ENCODE measurements around the gene SNX3.
A peak's percentile ranks its signal among the peaks of the same experiment; 100 is the strongest.

The SNX3 gene

DNA sequence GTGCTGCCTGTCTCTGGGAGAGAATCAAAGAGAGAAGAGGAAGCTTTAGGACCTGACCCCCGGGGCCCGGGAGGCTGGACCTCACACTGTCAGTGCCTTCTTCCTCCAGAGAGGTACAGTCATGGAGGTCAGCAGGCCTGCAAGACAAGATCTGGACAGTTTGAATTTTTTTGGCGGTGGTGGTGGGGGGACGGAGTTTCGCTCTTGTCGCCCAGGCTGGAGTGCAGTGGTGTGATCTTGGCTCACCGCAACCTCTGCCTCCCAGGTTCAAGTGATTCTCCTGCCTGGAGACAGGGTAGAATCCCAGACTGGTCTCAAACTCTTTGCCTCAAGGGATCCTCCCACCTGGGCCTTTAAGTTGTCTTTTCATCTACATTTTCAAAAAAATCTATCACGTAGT, 60.7 kb downstream of the SNX3 start:
- DNase-seq, result no peak

DNA sequence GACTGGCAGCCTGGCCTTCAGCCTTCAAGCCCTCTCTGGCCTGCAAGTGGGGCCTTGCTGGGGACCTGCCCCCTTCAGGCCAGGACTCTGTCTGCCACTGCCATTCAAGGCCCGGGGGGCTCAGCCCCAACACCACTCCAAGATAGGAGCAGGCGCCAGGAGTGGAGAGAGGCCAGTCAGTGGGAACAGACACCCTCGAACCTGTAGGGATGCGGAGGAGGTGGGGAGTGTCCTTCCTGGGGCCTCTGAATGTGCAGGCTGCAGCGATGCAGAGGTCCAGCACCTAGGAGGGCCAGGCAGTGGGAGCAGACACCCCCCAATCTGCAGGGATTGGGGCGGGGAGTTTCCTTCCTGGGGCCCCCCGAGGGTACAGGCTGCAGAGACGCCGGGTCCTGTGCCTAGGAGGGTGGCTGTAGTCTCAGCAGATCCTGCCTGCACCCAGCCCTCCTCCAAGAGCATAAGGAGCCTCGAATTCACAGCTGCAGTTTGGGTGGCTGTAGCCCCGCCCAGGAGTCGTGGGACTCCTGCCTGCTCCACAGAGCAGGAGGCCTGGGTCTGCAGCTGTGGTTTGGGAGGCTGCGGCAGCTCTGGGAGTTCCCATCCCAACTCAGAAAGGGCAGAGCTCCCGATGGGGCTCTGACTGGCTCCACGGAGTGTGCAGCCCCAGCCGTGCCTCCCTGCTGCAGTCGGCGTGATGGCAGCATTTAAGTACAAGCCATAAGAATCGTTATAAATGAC, 61.9 kb downstream of the SNX3 start:
- DNase-seq, result no peak

DNA sequence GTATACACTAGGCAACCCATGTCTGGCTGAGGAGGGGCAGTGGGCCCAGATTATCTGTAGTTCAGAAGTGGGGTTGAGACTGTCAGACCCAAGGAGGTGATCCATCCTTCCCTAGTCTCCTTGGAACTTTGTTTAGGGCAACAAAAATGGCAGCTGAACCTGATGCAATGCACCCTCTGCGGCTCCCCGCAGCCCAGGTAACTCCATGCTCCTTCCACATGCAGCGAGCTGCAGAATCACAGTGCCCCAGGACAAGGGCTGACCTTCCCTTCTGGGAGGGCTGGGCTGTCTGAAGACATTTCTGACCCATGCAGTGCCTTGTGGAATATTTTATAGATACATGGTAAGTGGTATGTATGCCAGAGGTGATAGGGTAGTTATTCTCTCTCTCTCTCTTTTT, 65.6 kb downstream of the SNX3 start:
- no peak for DNase-seq

DNA sequence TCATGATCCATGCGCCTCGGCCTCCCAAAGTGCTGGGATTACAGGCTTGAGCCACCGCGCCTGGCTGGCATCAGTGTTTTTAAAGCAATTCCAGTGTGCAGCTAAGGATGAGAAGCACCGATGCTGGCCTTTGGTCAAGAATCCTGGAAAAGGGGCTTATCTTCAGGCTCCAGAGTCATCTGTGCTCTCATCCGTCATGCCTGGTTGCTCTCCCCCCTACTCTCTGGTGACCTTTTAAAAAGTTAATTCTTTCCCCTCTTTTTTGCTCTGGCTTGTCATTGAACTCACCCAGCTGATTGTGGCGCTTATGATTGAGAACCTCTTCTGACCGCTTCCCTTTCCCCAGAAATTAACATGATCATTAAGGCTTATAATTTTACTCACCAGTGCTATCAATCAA, 66.3 kb downstream of the SNX3 start:
- DNase-seq, result no peak

DNA sequence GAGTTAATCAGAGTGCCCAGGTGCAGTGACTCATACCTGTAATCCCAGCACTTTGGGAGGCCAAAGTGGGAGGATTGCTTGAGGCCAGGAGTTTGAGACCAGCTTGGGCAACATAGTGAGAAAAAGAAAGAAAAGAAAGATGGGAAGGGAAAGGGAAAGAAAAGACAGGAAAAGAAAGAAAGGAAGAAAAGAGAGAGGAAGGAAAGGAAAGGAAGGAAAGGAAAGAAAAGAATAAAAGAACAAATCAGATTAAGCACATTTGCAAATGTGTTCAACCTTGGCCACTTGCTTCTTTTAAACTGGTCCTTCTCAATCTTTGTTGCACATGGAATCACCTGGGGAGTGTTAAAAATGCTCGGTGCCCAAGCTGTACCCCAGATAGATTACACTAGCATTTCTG, 67.0 kb downstream of the SNX3 start:
- no peak for DNase-seq

DNA sequence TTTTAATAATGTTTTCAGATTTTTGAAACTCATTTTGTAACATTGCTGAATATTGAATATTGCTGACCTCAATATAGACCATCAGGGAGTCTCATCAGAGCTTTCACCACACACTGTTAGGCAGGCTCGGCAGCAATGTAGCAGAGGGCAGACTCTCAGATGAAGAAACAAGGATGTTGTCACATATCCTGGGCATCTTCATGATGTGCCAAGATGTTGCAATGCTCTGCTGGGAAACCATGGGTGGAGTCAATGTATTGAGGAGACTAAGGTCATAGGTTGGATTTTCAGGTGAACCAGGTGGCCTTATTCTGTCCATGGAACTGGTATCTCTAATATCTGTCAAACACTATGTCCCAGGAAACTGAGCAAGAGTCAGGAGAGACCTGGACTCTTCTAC, 67.7 kb downstream of the SNX3 start:
- DNase-seq, result no peak

DNA sequence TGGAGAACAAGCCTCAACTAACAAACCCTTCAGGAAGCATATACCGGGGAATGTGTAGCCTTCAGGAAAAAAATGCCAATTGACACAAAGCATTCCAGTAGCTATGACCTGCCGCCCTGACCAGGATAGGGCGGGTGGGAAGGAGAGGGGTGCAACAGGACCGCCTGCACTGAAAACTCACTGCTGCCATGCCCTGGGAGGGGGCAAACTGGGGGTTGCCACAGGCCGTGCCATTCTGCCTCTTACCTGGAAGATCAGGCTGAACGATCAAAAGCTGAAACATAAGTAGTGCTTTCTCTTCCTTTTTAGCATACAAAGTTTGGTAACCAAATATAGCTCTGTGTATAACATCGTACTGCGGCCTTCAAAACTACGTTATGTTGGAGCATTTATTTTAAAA, 73.3 kb downstream of the SNX3 start:
- DNase-seq, result no peak

DNA sequence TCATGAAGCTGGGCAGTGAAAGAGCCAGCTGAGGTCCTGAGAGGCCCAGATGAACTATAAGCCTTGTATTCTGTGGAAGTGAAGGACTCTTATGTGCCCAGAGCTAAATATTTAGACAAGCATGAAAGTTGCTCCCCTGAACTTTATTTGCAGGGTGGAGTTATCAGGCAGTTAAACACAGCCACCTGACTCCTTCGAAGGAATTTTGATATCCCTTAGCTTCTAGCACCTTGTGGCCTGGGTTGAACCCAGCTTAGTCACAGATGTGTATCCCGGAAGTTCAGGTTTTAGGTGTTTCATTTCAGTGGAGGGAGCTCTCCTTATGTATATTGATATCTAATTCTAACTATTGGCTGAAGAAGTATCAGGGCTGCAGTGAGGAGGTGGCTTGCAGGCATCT, 74.6 kb downstream of the SNX3 start:
- no peak for DNase-seq

DNA sequence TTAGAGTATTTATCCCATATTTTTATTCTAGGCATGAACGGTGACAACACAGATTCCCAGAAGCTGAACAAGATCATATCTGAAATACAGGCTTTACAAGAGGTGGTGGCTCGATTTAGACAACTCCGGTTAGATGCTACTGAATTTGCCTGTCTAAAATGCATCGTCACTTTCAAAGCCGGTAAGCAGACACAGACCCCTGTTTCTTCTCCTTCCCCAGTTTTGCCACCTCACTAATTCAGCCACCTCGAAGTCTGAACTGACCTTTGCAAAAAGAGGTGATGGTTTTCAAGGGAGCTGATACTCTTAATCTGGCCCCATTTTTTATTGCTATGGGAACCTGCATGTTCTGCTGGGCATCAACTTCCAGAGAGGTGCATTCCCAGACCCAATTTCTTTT, 80.1 kb downstream of the SNX3 start:
- no peak for DNase-seq

DNA sequence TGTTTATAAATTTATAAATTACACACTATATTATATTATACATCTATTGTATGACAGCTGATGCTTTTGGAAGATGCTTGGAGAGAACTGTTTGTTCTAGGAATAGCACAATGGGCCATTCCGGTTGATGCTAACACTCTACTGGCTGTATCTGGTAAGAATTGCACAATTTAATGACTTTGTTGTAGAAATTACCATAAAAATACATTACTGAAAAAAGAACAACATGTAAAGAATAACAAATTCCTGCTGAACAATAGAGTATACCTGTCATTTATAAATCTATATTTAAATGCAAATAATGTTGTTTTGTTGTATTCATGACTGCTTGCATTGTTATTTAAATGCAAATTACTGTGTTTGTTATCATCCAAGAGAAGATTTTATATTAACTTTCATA, 80.6 kb downstream of the SNX3 start:
- DNase-seq, result no peak

DNA sequence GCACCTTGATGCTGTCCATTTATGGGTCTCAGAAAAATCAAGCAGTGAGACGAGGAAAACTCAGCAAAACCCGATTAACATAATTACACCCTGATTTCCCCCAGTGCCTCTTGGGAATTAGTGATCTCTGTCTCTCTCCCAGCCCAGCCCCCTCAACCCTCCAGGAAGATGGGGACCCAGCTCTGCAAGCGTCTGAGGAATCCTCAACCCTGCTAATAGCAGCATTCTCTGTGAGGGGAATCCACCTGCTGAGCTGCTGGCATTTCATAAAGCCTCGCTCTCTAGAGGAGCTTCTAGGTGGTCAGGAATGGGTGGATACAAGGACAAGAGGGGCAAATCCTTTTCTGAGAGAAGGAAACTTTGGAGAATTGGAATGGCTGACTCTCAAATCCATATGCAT, 81.1 kb downstream of the SNX3 start:
- DNase-seq, result no peak

DNA sequence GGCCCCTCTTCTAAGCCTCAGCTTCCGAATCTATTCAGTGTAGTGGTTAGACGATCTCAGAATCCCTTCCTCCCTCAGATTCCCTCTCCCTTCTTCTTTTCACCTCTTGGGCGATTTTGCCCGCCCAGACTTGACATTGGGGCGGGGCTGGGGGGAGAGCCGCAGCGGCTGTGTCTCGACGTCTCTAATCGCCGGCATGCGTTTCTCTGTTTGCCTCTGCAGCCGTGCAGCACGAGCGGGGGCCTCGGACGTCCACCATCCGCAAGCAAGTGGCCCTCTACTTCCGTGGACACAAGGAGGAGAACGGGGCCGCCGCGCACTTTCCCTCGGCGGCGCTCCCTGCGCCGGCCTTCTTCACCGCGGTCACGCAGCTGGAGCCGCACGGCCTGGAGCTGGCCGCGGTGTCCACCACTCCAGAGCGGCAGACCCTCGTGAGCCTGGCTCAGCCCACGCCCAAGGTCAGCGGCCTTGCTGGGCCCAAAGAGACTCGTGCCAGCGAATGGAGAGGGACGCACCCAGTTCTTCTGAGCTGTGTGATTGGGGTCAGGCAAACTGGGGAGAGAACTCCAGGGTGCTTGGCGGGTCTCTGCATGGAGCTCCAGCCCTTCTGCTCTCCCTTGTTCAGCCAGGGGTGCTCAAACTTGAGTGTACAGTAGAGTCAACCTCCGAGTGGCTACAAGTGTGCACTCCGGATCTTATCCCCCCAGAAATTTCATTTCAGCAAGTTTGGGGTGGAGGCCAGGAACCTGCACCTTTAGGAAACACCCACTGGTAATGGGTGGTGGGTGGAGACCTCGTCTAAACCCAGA, 84.4 kb downstream of the SNX3 start:
- DNase-seq, result no peak

DNA sequence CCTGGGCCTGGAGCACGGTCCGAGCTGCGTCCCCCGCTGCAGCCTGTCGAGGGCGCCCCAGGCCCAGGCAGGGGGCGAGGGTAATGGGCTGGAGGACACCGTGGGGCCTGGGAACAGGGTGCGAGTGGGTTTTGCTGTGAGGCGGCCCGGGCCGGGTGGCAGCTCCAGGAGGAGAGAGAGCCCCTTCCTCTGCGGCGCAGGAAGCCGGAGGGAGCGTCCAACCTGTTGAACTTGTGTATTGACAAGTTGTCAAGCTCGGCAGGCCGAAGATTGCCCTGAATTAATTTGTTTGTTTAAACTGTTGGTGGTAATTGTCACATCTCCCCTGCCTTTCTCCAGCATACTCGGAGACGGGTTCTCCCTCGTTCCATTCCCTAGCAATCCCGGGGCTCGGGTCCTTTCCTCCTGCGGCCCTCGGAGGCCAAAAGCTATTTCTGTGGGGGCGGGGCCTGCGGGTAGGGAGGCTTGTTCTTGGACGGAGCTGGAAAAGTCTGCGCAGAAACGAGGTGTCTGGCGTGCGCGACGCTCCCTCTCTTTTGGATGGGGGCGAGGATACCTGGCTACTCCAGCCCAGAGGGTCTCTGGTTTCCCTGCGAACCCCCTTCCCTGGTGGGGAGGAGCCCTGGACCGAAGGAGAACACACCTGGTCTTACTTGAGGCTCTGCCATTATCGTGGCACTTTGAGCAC, 85.1 kb downstream of the SNX3 start:
- DNase-seq, result no peak

DNA sequence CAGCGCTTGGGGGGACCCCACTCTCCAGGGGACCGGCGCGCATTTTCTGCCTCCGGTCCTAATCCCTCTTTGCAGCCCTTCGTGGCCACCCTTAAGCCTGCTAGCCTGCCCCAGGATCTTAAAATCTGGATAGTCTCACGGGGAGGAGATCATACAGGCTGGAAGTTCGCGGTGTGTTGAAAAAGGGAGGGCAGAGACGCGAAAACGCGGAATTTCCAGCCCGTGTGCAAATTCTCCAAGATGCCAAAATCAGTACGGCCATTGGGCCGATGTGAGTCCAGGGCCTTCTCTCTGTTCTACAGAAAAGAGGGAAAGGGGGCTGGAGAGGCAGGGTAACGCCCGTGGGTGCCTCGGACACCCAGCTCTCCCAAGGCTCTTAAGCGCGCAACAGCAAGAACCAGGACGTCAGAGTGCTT, 85.7 kb downstream of the SNX3 start:
- DNase-seq, result no peak

DNA sequence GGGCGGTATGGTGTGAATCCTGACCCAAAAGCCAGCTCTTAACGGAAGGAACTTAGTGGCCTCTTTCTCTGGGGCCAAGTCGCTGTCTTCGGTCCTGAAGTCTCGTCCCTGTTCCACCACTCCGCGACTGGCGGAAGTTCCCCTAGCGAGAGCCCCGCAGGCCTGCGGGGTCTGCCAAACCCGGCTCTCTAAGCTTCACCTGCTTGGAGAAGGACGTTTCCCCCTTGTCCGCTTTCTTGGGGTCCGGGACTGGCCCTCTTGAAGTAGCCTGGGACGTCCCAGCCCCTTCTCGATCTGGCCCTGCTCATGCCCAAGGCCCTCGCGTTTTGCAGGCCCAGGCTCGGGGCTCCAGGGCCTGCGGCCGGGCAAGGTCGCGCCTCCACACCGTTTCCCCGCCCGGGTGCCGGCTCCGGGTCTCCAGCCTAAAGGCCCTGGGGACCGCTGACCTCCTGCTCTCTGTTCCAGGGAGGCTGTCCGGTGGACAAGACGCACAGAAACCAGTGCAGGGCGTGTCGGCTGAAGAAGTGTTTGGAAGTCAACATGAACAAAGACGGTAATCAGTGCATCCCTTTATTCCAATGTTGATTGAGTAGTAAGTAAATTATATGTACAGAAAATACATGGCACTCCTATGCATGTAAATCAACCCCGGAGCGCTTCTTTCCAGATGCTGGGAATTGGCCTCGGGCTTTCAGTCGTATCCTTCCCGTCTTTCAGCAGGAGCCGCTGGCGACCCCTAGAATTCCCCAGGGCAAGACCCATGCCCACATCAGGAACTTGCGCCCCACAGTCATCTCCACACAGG, 86.3 kb downstream of the SNX3 start:
- DNase-seq, result peak; percentile 71

DNA sequence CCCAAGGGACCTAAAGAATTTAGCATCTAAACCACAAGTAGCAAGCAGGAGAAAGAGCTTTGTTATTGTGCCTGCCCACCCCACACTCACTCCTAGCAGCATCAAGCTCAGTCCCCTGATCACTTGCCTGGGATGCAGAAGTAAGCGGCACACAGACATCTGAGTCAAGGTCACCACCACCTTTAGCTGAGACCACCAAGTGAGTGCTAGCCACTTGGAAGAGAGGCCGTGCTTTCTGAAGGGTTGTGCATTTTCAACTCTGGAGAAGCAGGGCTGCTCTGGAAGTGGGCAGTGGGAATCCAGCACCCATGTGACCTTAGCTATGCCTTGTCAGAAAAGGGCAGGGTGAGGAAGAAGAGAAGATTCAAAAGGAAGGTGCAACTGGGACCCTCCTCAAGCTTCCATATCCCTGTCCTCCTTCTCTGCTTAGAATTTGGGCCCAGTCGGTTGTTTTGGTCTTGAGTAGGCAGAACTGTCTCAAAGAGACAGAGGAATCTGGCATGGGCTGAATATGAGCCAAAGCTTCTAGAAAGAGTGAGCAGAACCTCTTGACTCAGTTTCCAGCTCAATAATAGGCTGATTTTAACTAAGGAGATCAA, 88.8 kb downstream of the SNX3 start:
- no peak for DNase-seq

DNA sequence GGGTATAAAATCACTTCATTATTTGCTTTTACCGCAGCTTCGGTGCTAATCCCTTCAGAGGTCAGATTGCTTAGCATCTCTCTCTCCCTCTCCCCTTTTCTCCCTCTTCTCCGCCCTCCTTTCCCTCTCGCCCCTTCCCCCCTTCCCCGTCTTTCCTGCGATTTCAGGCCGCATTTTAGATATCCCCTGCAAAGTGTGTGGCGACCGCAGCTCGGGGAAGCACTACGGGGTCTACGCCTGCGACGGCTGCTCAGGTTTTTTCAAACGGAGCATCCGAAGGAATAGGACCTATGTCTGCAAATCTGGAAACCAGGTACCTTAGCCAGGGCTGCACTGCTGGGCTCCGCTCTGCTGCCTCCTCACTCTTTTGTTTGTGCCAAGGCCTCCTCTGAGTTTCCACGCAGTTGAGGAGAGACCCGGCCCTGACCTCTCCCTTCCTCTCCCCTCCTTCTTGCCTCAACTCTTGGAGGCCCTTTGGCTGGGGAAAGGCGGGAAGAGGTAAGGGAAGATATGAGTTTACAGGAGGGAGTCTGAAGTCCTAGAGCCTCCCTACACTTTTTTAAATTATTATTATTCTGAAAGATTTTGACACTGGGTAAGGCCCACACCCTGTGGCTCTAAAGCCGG, 89.4 kb downstream of the SNX3 start:
- no peak for DNase-seq

DNA sequence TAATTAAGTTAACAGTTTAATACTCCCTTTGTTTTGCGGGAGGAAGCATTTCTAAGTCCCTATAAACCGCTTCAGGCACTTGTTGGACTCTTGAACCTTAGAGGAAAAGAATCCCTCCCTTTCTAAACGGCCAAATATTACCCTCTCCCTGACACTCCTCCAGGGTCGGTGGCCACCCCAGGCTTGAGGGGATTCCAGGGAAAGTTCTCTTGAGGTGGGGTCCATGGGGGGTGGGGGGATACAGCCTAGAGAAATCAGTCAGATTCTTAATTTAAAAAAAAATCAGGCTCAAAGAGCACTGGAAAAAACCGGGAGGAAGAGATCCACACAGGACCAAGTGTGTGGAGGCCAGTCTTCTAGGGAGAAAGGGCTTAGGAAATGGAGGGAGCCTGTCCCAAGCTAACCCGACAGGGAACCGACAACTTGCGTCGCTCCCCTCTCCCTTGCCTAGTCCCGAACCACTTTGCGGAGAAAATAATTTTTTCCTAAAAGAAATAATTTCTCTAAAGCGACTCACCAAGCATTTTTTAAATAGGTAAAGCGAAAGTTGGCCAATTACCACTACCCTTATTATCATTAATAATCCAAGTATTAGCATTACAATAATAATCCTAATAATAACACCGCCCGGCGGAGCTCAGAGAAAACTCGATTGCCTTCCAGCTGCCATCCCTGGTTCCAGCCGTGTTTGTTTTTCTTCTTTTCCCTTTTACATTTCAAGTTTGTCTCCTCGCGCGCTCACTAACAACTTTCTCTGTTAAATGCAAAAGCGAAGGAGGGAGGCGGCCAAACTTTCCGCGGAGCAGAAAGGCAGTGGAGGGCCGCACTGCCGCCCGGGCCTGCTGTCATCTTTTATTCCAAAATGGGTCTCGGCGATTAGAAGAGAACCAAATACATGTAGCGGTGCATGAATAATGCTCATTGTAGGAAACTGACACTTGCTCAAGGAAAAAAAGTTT, 90.2 kb downstream of the SNX3 start:
- DNase-seq, result no peak

DNA sequence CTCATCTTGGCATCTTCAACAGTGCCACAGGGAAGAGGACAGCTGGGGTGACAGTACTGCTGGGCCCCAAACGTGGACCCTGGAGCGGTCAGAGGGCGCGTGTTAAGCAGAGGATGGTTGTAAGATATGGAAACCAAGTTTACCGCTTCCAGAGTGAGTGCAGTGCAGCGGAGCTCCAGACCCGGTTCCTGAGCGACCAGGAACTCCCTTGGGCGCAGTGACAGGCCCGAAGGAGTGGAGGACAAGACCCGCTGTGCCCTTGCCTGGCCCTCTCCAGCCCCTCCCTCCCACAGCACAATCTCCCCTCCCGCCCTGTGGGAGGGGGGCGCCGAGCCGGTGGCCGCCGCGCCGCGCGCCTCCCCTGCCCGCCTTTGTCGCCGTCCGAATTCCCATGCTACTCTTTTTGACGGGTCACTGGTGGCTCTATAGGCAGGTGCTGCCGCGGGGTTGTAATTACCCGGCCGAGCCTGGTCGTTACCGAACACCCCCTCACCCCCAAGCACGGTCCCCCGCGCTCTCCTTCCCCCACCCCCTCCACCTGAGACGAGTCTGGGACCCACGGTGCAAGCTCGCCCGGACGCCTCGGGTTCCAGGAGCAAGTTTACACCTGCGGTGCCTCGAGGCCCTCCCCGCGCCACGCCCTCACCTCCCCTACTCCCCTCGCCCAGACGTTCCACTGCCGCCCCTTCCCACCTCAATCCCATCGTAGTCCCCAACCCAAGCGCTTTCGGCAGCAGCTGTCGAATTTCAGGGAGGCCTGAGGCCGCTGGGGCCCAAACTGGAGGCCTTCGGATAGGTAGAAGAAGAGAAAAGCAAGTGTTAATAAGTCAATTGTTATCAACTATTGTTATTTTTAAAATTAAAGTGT, 91.1 kb downstream of the SNX3 start:
- no peak for DNase-seq

All from femur (tissue), 1 donor.